Panc1 (cell line): ENCODE measurements around the gene NSDHL. TPM values are rescaled to one million over a fixed set of nuclear protein-coding genes. Genes with fewer than 3 reads are reported as not detected.

Experiments
- ATAC-seq: fragments of 200-7000 bp; cut with Tn5 transposase; 2 replicates; pipeline ENCODE4 v1.9.1; 2020; ENCODE audit warnings: mild to moderate bottlenecking, moderate library complexity
- BruUV-seq: library from RNA; stranded (reverse); fragments of 400-500 nt; replicated peaks from 2 replicates; lab custom pipeline; 2021; lab: Mats Ljungman, UMichigan
- CTCF ChIA-PET: fragments of 300-600 bp; sonication (Branson Sonifier 250); formaldehyde crosslinking; loops from one replicate; lab custom pipeline; 2022; ENCODE audit warnings: antibody characterized with exemption; lab: Charles Lee
- POLR2A ChIA-PET: fragments of 300-600 bp; sonication (Branson Sonifier 250); formaldehyde crosslinking; loops from one replicate; lab custom pipeline; 2022; ENCODE audit warnings: antibody characterized with exemption; lab: Charles Lee
- DNase-seq: peaks from one replicate; pipeline ENCODE4 v3.0.0-alpha.2; 2010; ENCODE audit warnings: low read depth, low spot score
- H3K27ac ChIP-seq: 2 replicates; pipeline ENCODE4 v1.5.1; 2011; ENCODE audit warnings: mild to moderate bottlenecking, low read length, inconsistent platforms
- H3K27me3 ChIP-seq: fragments of 200-500 bp; sonication (Bioruptor generic); 2 replicates; pipeline ENCODE4 v1.6.0; 2014; ENCODE audit warnings: low read length, inconsistent platforms; ENCODE audit not compliant: control insufficient read depth, insufficient read depth
- H3K36me3 ChIP-seq: fragments of 200-500 bp; sonication (Bioruptor generic); 2 replicates; pipeline ENCODE4 v1.5.1; 2014; ENCODE audit warnings: inconsistent platforms, mild to moderate bottlenecking, low read length, moderate library complexity; ENCODE audit not compliant: control insufficient read depth, insufficient read depth
- H3K4me1 ChIP-seq: 2 replicates; pipeline ENCODE4 v1.5.1; 2011; ENCODE audit warnings: inconsistent platforms, mild to moderate bottlenecking, low read length, moderate library complexity; ENCODE audit not compliant: control insufficient read depth, insufficient read depth
- H3K4me3 ChIP-seq, 2 experiments: 2 replicates each; pipeline ENCODE4 v1.5.1; 2011 to 2012; ENCODE audit warnings: low read depth in 2 of 2, low read length in 2 of 2, mild to moderate bottlenecking in 2 of 2, inconsistent platforms in 1 of 2, moderate library complexity in 1 of 2
- H3K9me3 ChIP-seq: fragments of 200-500 bp; sonication (Bioruptor generic); 2 replicates; pipeline ENCODE4 v1.5.1; 2014; ENCODE audit warnings: low read depth, mild to moderate bottlenecking, inconsistent platforms, low read length, moderate library complexity; ENCODE audit not compliant: control insufficient read depth, insufficient read depth
- POLR2AphosphoS5 ChIP-seq: IDR thresholded peaks from 2 replicates; pipeline ENCODE4 v1.6.1; 2012; ENCODE audit warnings: mild to moderate bottlenecking, low read depth, low read length, moderate library complexity
- SIN3A ChIP-seq: IDR thresholded peaks from 2 replicates; pipeline ENCODE4 v1.6.1; 2012; ENCODE audit warnings: low read depth, mild to moderate bottlenecking, low read length, moderate library complexity, borderline replicate concordance; ENCODE audit not compliant: insufficient read depth
- TCF7L2 ChIP-seq: IDR thresholded peaks from 2 replicates; pipeline ENCODE4 v1.6.1; 2011; ENCODE audit warnings: mild to moderate bottlenecking, low read depth, low read length, inconsistent platforms
- in situ Hi-C: cut with HindIII; loops from 2 replicates; pipeline ENCODE4 v1.10.0; 2016; ENCODE audit warnings: low sequenced_read_pairs, low pct_unique_long_range_greater_than_20kb
- intact Hi-C: fragments of 100-400 bp; cut with micrococcal nuclease; formaldehyde crosslinking; loops from one replicate; pipeline ENCODE4 v1.10.0; 2022; ENCODE audit not compliant: unreplicated experiment
- total RNA-seq: library from RNA; stranded (reverse); gene quantifications from one replicate; pipeline ENCODE4 v1.2.1, GENCODE V29; 2021; ENCODE audit not compliant: unreplicated experiment
- TF ChIP-seq, protein P1 (sequence below), 2 experiments: IDR thresholded peaks; 2 replicates each; pipeline ENCODE4 v1.6.1; 2011 to 2012; ENCODE audit warnings: low read depth in 2 of 2, control low read depth in 1 of 2, low read length in 1 of 2, mild to moderate bottlenecking in 1 of 2, moderate library complexity in 1 of 2; ENCODE audit not compliant: insufficient read depth in 1 of 2
- TF ChIP-seq, protein P2 (sequence below): fragments of 450-650 bp; IDR thresholded peaks from 2 replicates; pipeline ENCODE4 v1.5.1; 2017; ENCODE audit warnings: mild to moderate bottlenecking

Gene NSDHL
- total RNA-seq, 1 experiment from 2014 or later = 75.0 TPM

DNA sequence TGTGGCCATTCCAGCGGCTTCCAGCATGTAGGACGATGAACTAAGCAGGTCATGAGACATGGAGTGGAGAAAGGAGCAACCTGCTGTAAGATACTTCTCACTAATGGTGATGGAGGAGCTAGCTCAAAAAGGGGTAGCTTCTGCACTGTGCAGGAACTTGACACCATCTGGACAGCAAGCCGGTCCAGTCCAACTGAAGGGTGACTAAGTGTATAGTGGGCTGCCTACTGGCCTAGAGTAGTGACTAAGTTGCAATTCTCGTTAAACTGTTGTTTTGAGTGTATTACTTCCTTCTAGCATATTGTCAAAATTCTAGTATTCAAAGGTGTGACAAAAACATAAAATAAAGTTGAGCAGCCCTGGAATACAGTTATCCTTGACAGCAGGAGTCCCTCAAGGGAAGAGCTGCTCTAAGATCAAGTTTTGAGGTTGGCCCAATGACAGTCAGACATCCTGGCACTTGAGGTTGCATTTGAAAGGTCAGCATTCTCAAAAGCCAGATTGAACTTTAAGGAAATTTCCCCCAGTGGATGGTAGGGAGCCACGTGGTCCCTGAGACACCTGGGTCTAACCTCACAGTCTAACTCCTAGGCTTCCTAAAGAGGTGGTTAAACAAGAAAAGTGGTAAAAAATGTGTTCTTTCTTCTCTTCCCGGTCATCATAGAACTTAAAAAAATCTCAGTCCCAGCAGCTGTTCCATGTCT is 8.3 kb upstream of the NSDHL start:
- POLR2A ChIA-PET = no interaction called here
- H3K27ac ChIP-seq = no peak overlapping the region

DNA sequence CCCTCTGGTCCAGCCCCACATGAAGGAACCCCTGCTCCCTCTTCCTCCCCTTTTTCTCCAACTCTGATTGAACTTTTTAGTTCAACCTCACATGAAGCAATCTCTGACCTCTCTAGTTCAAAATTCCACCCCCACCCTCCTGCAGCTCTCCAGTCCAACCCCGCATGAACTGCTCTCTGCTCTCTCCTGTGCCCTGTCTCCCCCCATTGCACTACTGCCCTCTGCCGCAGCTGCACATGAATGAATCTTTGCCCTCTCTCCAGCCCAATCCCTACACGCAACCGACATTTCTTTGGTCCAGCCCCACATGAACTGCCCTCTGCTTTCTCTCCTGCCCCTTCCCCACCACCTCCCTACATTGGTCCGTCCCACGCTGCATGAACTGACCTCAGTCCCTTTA is 7.2 kb upstream of the NSDHL start:
- no peak overlapping the region for H3K4me3 ChIP-seq
- H3K27ac ChIP-seq = no peak overlapping the region
- DNase-seq (no peak), ATAC-seq (no peak)
- in situ Hi-C loops = loop anchor here (25.0 kb wide), 1 partner anchor 186 kb away; the partner anchor contains the start of gene GABRQ
- no peaks in the 10 kb centered on the region for H3K9me3 ChIP-seq
- no peaks in the 10 kb centered on the region for H3K4me1 ChIP-seq
- CTCF ChIA-PET = no interaction called here
- H3K36me3 ChIP-seq = no peaks in the 10 kb centered on the region
- no TSS peak for BruUV-seq
- H3K27me3 ChIP-seq = peaks cover 4% of the 10 kb centered on the region; the same call in 1 of the 2 replicates
- intact Hi-C loops = no loop called here
- POLR2A ChIA-PET = no interaction called here
- TF ChIP-seq SIN3A = no peak
- TF ChIP-seq TCF7L2 = no peak
- no peak for TF ChIP-seq POLR2AphosphoS5
- TF ChIP-seq, protein P1, sequence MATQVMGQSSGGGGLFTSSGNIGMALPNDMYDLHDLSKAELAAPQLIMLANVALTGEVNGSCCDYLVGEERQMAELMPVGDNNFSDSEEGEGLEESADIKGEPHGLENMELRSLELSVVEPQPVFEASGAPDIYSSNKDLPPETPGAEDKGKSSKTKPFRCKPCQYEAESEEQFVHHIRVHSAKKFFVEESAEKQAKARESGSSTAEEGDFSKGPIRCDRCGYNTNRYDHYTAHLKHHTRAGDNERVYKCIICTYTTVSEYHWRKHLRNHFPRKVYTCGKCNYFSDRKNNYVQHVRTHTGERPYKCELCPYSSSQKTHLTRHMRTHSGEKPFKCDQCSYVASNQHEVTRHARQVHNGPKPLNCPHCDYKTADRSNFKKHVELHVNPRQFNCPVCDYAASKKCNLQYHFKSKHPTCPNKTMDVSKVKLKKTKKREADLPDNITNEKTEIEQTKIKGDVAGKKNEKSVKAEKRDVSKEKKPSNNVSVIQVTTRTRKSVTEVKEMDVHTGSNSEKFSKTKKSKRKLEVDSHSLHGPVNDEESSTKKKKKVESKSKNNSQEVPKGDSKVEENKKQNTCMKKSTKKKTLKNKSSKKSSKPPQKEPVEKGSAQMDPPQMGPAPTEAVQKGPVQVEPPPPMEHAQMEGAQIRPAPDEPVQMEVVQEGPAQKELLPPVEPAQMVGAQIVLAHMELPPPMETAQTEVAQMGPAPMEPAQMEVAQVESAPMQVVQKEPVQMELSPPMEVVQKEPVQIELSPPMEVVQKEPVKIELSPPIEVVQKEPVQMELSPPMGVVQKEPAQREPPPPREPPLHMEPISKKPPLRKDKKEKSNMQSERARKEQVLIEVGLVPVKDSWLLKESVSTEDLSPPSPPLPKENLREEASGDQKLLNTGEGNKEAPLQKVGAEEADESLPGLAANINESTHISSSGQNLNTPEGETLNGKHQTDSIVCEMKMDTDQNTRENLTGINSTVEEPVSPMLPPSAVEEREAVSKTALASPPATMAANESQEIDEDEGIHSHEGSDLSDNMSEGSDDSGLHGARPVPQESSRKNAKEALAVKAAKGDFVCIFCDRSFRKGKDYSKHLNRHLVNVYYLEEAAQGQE (IDR thresholded peaks at IDR 0.05; ENCODE audit: insufficient read depth in 1 of 2, low read depth in 2 of 2, low read length in 1 of 2) = no peak
- TF ChIP-seq, protein P2, sequence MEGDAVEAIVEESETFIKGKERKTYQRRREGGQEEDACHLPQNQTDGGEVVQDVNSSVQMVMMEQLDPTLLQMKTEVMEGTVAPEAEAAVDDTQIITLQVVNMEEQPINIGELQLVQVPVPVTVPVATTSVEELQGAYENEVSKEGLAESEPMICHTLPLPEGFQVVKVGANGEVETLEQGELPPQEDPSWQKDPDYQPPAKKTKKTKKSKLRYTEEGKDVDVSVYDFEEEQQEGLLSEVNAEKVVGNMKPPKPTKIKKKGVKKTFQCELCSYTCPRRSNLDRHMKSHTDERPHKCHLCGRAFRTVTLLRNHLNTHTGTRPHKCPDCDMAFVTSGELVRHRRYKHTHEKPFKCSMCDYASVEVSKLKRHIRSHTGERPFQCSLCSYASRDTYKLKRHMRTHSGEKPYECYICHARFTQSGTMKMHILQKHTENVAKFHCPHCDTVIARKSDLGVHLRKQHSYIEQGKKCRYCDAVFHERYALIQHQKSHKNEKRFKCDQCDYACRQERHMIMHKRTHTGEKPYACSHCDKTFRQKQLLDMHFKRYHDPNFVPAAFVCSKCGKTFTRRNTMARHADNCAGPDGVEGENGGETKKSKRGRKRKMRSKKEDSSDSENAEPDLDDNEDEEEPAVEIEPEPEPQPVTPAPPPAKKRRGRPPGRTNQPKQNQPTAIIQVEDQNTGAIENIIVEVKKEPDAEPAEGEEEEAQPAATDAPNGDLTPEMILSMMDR = no peak

More for the DNA sequence above, 8.3 kb upstream of the NSDHL start:
- Histone ChIP-seq H3K9me3 (no peaks in the 10 kb centered on the region), H3K36me3 (no peaks in the 10 kb centered on the region), H3K4me3 (no peak overlapping the region), H3K27me3 (peaks cover 4% of the 10 kb centered on the region; the same call in 1 of the 2 replicates), H3K4me1 (no peaks in the 10 kb centered on the region)
- CTCF ChIA-PET = no interaction called here
- intact Hi-C loops (no loop called here), in situ Hi-C loops (loop anchor here (25.0 kb wide), 1 partner anchor 185 kb away; the partner anchor contains the start of gene GABRQ)
- TF ChIP-seq, protein P2 = no peak
- TF ChIP-seq, protein P1 (IDR thresholded peaks at IDR 0.05; ENCODE audit: insufficient read depth in 1 of 2, low read depth in 2 of 2, low read length in 1 of 2) = no peak
- no peak for TF ChIP-seq POLR2AphosphoS5
- no peak for TF ChIP-seq TCF7L2
- TF ChIP-seq SIN3A = no peak
- ATAC-seq = no peak
- no peak for DNase-seq
- no TSS peak for BruUV-seq
